ENCODE data around the gene SPATA7.
A peak's percentile ranks its signal among the peaks of the same experiment; 100 is the strongest.
"Not testable (repeated sequence)": the region's sequence is repeated elsewhere in the genome, so short reads cannot be mapped to it uniquely, and the experiment has no call there.

The SPATA7 gene, protein sequence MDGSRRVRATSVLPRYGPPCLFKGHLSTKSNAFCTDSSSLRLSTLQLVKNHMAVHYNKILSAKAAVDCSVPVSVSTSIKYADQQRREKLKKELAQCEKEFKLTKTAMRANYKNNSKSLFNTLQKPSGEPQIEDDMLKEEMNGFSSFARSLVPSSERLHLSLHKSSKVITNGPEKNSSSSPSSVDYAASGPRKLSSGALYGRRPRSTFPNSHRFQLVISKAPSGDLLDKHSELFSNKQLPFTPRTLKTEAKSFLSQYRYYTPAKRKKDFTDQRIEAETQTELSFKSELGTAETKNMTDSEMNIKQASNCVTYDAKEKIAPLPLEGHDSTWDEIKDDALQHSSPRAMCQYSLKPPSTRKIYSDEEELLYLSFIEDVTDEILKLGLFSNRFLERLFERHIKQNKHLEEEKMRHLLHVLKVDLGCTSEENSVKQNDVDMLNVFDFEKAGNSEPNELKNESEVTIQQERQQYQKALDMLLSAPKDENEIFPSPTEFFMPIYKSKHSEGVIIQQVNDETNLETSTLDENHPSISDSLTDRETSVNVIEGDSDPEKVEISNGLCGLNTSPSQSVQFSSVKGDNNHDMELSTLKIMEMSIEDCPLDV

DNA sequence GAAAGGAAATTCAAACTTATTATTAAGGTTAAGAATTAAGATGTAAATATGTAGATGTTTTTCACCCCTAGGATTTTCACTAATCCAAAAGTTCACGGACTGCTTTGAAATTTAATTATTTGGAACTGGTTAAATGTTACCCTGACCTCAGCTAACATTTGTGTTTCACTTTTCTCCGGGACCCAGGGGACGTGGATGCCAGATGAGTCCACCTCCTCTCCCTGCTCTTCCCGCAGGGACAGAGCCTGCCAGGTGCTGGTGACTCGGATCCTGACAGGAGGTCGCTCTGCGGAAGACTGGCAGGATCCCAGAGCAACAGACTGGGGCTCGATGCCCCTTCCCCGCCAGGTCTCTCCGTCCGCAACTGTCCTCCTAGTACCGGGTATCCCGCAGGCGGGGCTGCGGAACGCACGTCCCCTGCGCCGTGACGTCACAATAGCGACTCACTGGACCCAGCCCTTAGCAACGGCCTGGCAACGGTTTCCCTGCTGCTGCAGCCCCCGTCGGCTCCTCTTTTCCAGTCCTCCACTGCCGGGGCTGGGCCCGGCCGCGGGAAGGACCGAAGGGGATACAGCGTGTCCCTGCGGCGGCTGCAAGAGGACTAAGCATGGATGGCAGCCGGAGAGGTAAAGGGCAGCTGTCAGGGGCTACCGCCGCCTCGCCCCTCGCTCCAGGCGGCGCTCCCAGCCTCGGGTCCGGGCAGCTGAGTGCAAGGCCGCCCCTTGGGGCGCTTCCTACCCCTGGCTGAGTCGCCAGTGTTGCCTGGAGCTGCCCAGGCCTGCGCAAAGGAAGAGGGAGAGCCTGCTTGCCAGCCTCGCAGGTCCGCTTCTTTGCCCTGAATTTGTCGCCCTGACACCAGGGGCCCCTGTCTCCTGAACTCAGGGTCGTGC, at the start of gene SPATA7:
TSS of gene SPATA7 (plus strand) at position 446 of the 890 bp plus-strand sequence. CDS start at position 608, 162 bp downstream.
- peak; percentile 62 to 82 (median 78) for DNase-seq (ENCODE audit: low read depth in 4 of 4, low spot score in 1 of 4)

DNA sequence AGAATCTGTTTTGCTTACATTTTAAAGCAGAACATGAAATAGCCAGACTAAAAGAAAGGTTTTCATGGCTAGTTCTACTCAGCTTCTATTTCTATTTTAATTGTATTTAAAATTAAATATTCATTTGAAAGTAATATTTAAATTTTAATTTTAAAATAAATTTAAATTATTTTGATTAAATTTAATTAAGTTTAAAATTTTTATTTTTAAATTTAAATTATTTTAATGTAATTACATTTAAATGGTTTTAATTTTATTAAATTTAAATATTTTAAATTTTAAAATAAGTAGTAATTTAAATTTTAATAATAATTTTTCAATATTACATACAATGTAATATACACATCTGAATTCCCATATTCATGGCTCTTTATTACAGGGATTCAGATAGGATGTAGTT, 45.1 kb upstream of the SPATA7 start:
- no peak for DNase-seq (ENCODE audit: low read depth in 4 of 4, low spot score in 1 of 4)

DNA sequence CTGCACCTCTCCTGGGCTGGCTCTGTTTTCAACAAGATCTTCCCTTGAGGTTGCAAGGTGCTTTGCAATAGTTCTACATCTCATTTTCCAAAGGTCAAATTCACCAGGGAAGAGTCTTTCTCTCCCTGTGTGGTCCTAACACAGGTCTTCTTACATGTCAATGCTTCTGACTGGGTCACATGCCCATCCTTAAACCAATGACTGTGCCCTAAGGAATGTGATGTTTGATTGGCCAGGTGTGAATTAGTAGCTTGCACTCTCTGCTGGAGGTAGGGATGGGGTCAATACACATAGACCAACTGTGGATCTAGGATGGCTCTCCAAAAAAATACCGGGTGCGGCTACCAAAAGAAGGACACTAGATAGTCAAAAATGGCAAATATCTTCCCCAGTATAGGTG, 42.5 kb upstream of the SPATA7 start:
- no peak for DNase-seq (ENCODE audit: low read depth in 4 of 4, low spot score in 1 of 4)

DNA sequence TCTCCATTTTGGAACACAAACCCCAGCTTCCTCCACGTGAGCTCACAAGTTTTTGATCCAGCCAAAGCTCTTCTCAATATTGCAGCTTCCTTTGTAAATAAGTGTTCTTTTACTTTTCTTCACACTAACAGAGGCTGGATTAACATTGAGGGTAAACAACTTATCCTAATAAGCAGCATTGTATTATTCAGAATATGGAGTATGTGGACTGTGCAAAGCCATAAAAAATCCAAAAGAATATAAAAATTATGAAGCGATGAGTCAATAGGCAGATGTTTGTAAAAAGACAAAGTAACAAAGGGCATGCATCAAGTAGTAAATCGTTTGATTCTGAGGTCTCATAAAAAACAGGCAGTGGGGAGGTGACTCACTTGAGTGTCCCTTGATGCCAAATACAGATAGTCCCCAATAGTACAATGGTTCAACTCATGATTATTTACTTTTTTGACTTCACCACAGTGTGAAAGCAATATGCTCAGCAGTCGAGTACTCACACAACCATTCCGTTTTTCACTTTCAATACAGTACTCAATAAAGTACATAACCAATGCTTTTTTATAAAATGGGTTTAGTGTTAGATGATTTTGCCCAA, 39.3 kb upstream of the SPATA7 start:
- no peak for DNase-seq (ENCODE audit: low read depth in 4 of 4, low spot score in 1 of 4)

DNA sequence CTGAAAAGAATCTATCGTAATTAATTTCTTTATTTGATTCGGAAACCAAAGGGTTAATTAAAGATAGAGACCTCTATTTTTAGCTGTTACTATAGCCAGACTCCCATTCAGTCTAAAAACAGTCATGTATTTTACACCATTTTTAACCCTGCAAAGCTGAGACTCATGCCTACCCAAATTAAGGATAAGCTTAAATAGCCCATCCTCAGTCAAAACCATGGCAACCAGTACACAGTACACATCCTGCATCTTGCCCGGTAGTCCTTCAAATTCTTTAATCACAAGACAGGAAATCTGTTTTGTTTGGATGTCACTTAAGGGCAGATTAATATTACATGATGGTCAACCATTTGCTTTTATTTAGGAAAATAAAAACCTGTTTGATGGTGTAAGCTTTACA, 36.9 kb upstream of the SPATA7 start:
- no peak for DNase-seq (ENCODE audit: low read depth in 4 of 4, low spot score in 1 of 4)

DNA sequence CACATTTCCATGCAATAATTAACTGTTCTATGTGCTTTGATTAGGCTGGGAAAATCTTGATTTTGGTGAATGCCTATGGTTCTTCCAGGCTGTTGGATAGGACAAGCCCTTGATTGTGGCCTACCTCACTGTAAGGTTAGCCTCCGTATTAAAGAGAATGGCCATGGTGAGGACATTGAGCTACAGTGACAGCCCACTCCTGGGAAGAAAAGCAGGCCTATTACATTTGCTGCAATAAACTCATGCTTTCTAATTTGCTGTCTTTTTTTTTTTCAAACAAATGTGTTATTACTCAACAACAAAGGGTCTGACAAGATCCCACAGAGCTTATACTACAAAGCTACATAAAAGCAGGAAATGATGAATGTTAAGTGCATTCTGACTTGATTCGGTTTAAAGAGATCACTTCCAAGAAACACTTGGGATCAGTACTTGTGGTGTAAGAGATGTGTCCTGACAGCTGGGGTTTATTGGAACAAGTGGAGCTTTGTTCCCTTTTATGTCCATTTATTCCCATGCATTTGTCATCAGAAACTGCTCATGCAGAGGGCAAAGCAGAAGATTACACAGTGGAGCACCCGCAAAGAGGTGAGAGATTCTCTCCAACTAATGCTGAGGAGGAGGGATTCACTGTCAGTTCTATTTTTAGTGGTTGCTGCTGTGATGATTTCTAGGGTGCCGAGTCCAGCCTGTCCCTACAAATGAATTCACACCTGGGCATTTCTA, 33.3 kb upstream of the SPATA7 start:
- DNase-seq (ENCODE audit: low read depth in 4 of 4, low spot score in 1 of 4) = no peak

DNA sequence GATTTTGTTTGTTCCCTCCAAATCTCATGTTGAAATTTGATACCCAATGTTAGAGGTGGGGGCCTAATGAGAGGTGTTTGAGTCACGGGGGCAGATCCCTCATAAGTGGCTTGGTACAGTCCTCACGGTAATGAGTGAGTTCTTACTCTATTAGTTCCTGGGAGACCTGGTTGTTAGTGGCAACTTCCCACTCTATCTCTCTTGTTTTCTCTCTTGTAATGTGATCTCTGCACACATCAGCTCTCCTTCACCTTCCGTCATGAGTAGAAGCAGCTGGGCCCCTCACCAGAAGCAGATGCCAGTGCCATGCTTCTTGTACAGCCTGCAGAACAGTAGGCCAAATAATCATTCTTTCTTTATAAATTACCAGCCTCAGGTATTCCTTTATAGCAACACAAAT, 32.8 kb upstream of the SPATA7 start:
- DNase-seq (ENCODE audit: low read depth in 4 of 4, low spot score in 1 of 4) = no peak

DNA sequence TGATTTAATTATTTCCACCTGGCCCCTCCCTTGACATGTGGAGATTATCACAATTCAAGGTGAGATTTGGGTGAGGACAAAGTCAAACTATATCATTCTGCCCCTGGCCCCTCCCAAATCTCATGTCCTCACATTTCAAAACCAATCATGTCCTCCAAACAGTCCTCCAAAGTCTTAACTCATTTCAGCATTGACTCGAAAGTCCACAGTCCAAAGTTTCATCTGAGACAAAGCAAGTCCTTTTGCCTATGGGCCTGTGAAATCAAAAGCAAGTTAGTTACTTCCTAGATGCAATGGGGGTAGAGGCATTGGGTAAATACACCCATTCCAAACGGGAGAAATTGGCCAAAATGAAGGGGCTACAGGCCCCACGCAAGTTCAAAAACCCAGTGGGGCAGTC, 31.1 kb upstream of the SPATA7 start:
- DNase-seq (ENCODE audit: low read depth in 4 of 4, low spot score in 1 of 4) = no peak

DNA sequence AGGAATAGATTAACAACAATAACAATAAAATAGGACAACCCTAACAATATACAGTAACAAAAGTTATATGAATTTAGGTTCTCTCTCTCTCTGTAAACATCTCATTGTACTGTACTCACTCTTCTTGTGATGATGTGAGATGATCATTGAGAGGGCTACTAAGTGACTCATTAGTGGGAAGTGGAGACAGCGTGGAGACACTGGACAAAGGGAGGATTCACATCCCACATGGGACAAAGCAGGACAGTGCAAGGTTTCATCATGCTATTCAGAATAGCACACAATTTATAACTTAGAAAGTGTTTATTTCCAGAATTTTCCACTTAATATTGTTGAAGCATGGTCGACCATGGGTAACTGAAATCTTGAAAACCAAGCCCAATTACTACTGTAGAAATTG, 26.0 kb upstream of the SPATA7 start:
- DNase-seq (ENCODE audit: low read depth in 4 of 4, low spot score in 1 of 4) = no peak

DNA sequence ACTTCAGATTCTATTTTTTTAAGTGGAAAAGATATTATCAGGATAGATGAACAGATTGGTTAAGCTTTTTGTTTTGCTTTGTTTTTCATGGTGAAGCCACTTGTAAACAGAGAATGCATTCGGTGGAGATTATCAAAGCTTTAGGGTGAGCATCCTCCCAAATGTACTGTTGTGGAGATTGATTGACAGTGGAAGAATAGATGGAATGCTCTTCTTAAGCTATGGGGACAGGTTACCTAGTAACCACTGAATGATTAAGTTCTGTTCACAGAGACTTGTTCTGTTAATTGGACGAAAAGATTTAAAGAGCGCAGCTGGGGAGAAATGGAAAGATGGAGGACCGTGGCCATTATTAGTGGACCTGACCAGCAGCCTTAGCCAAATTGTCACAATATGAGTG, 21.8 kb upstream of the SPATA7 start:
- no peak for DNase-seq (ENCODE audit: low read depth in 4 of 4, low spot score in 1 of 4)

DNA sequence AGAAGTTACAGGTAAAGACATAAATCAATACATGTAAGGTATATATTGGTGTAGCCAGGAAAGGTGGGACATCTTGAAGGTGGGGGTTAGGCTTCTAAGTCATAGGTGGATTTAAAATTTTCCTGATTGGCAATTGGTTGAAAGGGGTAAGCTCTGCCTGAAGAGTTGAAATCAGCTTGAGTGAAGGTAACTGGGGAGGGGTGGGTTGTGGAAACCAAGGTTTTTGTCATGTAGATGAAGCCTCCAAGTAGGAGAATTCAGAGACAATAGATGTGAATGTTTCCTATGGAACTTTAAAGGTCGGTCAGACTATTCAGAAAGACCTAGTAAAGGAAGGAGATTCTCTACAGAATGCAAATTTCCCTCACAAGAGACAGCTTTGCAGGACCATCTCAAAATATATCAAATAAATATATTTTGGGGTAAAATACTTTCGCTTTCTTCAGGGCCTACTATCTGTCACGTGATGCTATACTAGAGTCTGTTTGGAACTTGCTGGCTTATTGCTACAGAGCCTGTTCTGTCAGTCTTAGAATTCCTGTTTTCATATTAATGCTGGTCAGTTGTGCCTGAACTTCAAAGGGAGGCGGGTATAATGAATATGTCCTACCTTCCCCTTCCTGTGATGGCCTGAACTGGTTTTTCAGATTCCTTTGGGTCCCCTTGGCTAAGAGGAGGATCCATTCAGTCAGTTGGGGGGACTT, 20.6 kb upstream of the SPATA7 start:
- DNase-seq (ENCODE audit: low read depth in 4 of 4, low spot score in 1 of 4) = no peak

DNA sequence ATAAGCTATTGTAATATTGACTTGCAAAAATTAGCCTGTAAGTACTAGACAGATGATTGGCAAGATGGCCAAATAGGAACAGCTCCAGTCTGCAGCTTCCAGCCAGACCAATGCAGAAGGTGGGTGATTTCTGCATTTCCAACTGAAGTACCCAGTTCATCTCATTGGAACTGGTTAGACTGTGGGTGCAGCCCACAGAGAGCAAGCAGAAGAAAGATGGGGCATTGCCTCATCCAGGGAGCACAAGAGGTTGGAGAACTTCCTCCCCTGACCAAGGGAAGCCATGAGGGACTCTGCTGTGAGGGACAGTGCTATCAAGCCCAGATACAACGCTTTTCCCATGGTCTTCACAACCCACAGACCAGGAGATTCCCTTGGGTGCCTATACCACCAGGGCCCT, 16.0 kb upstream of the SPATA7 start:
- DNase-seq (ENCODE audit: low read depth in 4 of 4, low spot score in 1 of 4) = no peak

DNA sequence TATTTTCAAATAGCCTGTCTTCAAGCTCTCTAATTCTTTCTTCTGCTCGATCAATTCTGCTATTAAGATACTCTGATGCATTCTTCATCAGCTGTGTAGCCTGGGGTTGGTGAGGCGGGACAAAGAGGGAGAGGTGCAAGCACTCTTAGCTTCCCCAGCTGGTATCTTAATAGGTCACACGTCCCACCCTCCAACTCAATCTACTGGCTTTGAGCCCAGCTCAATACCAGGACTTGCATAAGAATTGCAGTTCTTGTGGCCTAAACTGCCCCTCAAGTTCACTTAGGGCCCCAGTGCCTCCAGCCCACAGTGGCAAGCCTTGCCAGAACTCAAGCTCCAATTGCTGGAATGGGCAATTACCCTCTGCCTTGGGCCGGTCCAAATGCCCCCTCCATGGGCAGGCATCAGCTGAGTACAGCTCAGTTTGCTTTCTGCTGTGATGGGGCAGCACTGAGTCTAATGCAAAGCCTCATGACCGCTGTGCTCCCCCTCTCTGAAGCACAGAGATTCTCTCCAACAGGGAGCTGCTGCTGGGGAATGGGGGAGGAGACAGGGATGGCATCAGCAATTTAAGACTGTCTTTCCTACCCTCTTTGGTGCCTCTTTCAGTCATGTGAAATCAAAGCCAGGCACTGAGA, 5.6 kb upstream of the SPATA7 start:
- DNase-seq (ENCODE audit: low read depth in 4 of 4, low spot score in 1 of 4) = no peak

DNA sequence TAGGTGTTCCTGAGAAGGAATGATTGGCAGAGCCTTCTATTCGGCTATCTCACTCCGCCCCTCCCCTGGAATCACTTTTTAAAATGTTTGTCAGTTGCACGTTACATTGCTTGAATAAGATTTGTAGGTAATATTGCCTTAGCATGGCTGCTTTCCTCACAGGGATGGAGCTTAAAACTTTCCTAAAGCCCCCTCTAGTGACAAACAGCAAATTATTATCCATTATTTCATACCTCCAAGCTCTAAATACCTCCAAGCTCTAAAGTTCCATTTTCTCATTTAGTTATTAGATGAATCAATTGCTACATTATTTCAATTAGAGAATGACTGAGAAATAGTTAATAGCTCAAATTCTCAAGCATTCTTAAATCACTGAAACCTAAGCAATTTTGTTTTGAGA, 5.1 kb upstream of the SPATA7 start:
- no peak for DNase-seq (ENCODE audit: low read depth in 4 of 4, low spot score in 1 of 4)

DNA sequence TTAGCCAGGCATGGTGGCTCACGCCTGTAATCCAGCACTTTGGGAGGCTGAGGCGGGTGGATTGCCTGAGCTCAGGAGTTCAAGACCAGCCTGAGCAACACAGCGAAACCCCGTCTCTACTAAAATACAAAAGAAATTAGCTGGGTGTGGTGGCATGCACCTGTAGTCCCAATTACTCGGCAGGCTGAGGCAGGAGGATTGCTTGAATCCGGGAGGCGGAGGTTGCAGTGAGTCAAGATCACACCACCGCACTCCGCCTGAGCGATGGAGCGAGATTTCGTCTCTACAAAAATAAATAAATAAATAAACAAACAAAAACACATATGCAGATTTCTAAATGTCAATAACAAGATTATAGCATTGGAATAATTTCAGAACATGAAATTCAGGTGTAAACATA, 3.8 kb upstream of the SPATA7 start:
- DNase-seq (ENCODE audit: low read depth in 4 of 4, low spot score in 1 of 4) = not testable (repeated sequence)

DNA sequence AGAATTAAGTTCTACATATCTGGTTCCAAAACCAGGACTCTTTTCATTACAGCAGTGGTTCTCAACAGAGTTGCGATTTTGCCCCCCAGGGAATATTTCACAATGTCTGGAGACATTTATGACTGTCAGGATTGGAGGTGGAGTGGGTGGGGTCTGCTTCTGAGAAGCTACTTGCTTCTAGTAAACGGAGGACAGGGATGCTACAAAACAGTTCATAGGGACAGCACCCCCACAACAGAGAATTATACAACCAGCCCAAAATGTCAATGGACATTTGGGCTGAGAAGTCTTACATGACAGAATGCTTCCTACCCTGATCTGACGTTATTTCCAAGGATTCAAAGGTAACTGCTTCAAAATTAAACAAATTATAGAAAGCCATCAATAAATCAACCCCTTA, 739 bp upstream of the SPATA7 start:
- DNase-seq (ENCODE audit: low read depth in 4 of 4, low spot score in 1 of 4) = no peak

DNA sequence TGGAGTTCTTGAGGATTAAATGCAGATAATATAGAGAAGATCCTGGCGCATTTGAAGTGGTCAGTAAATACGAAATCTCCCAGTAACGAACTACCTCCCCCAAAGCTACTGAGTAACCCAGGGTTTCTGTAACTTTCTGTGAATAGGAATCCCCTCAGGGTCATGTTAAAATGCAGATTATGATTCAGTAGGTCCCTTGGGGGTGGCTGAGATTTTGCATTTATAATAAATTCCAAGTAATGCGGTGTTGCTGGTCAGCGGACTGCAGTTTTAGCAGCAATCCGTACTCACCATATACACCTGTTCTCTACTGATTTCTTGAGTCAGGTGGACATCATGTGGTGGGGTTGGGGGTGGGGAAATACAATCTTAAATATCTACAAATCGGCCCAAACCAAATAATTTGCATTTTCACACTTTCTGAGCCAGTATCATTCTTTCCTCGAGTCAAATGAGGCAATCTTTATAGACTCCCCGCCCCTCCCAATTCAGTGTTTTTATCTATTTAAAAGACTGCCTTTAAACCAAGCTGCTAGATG, 868 bp downstream of the SPATA7 start:
- DNase-seq (ENCODE audit: low read depth in 4 of 4, low spot score in 1 of 4) = no peak

DNA sequence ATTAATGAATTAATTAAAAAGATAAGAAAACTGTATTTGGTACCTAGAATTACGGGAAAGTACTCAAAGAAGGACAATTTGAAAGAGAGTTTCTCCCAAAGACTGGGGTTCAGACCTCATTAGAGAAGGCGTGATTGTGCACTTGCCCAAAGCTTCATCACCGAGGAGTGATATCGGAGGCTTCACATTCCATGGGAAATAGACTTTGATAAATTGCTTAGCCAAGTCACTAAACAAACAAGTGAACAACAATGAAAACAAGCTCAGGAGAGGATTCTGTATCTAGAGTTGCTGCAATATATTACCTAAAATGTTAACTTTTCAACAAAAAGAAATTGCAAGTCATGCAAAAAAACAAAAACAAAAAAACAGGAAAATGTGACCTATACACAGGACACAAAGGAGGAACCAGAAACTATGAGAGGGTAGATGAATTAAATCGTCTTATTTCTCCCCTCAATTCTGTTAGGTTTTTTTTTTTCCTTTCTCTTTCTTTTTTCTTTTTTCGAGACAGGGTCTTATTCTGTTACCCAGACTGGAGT, 3.4 kb downstream of the SPATA7 start:
- no peak for DNase-seq (ENCODE audit: low read depth in 4 of 4, low spot score in 1 of 4)

DNA sequence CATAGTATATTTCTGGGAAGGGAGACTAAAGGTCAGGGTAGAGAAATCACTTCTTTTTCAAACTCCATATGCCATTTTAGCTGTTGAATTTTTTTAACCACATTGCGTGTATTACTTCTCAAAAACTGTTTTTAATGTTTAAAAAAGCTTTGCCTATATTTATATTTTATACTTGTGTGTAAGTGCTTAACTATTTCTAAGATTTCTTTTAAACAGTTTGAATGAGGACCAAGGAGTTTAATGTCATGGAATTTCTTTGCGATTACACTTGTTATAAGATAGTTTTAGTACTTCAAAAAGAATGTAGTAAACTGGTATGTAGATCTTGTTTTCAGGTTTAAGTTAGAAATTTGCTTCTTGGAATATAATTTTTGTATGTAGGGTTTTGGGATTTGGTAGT, 7.2 kb downstream of the SPATA7 start:
- DNase-seq (ENCODE audit: low read depth in 4 of 4, low spot score in 1 of 4) = no peak
